SK-N-SH treated with all-trans-retinoic acid at 6 μM for 48 hours (cell line): Measurements from ENCODE around the gene TXLNA.
"Not testable (repeated sequence)": the region's sequence is repeated elsewhere in the genome, so short reads cannot be mapped to it uniquely, and the experiment has no call there.

Source experiments
- ATAC-seq: fragments of 200-7000 bp; cut with Tn5 transposase; 3 replicates; pipeline ENCODE4 v1.9.1; 2020; ENCODE audit warnings: mild to moderate bottlenecking, moderate library complexity
- ARNTL ChIP-seq: fragments of 450-650 bp; formaldehyde crosslinking; IDR thresholded peaks from 2 replicates; pipeline ENCODE4 v1.5.0; 2020; ENCODE audit warnings: low read depth, mild to moderate bottlenecking, moderate library complexity, borderline replicate concordance
- BACH2 ChIP-seq: fragments of 250-450 bp; sonication (Bioruptor Pico); IDR thresholded peaks from 2 replicates; pipeline ENCODE4 v1.9.0; 2021; ENCODE audit warnings: mild to moderate bottlenecking, borderline replicate concordance
- CSDC2 ChIP-seq: fragments of 250-450 bp; sonication (Bioruptor Pico); IDR thresholded peaks from 2 replicates; pipeline ENCODE4 v1.5.0; 2020; ENCODE audit warnings: mild to moderate bottlenecking, moderate library complexity
- ESRRG ChIP-seq: fragments of 250-450 bp; sonication (Bioruptor Pico); IDR thresholded peaks from 2 replicates; pipeline ENCODE4 v1.6.1; 2021; ENCODE audit warnings: mild to moderate bottlenecking
- GLIS3 ChIP-seq: fragments of 250-450 bp; sonication (Bioruptor Pico); IDR thresholded peaks from 2 replicates; pipeline ENCODE4 v1.5.0; 2020; ENCODE audit warnings: mild to moderate bottlenecking, moderate library complexity
- ISL1 ChIP-seq: fragments of 250-450 bp; sonication (Bioruptor Pico); IDR thresholded peaks from 2 replicates; pipeline ENCODE4 v2.1.2; 2022; ENCODE audit warnings: mild to moderate bottlenecking, moderate library complexity
- OSR1 ChIP-seq: fragments of 250-450 bp; sonication (Bioruptor Pico); IDR thresholded peaks from 2 replicates; pipeline ENCODE4 v1.8.0; 2022; ENCODE audit warnings: moderate library complexity, mild to moderate bottlenecking, inconsistent platforms
- PPARA ChIP-seq: fragments of 250-450 bp; sonication (Bioruptor Pico); IDR thresholded peaks from 2 replicates; pipeline ENCODE4 v1.5.0; 2020; ENCODE audit warnings: mild to moderate bottlenecking, borderline replicate concordance
- RARB ChIP-seq: fragments of 250-450 bp; sonication (Bioruptor Pico); IDR thresholded peaks from 2 replicates; pipeline ENCODE4 v1.8.0; 2021; ENCODE audit warnings: mild to moderate bottlenecking, moderate library complexity
- SNAI2 ChIP-seq: fragments of 250-450 bp; sonication (Bioruptor Pico); IDR thresholded peaks from 2 replicates; pipeline ENCODE4 v1.5.0; 2020; ENCODE audit warnings: mild to moderate bottlenecking, moderate library complexity
- TOX ChIP-seq: fragments of 250-450 bp; sonication (Bioruptor Pico); IDR thresholded peaks from 2 replicates; pipeline ENCODE4 v1.8.0; 2021; ENCODE audit warnings: mild to moderate bottlenecking, moderate library complexity, borderline replicate concordance
- ZC3H10 ChIP-seq: fragments of 250-450 bp; sonication (Bioruptor Pico); IDR thresholded peaks from 2 replicates; pipeline ENCODE4 v1.5.1; 2021; ENCODE audit warnings: mild to moderate bottlenecking, moderate library complexity
- ZFP3 ChIP-seq: fragments of 250-450 bp; sonication (Bioruptor Pico); IDR thresholded peaks from 2 replicates; pipeline ENCODE4 v1.5.0; 2020; ENCODE audit warnings: mild to moderate bottlenecking, moderate library complexity
- ZFP30 ChIP-seq: fragments of 450-650 bp; formaldehyde crosslinking; IDR thresholded peaks from 2 replicates; pipeline ENCODE4 v1.5.0; 2022; ENCODE audit warnings: mild to moderate bottlenecking, moderate library complexity
- ZNF565 ChIP-seq: fragments of 450-650 bp; formaldehyde crosslinking; conservative IDR thresholded peaks from 2 replicates; pipeline ENCODE4 v1.5.0; 2020; ENCODE audit warnings: low read depth, mild to moderate bottlenecking, moderate library complexity
- TF ChIP-seq, protein P1 (sequence below): fragments of 250-450 bp; sonication (Bioruptor Pico); IDR thresholded peaks from 2 replicates; pipeline ENCODE4 v1.8.0; 2020; ENCODE audit warnings: mild to moderate bottlenecking, moderate library complexity, borderline replicate concordance
- TF ChIP-seq, protein P2 (sequence below): fragments of 250-450 bp; sonication (Bioruptor Pico); IDR thresholded peaks from 2 replicates; pipeline ENCODE4 v1.5.0; 2020; ENCODE audit warnings: mild to moderate bottlenecking, moderate library complexity
- TF ChIP-seq, protein P3 (sequence below): fragments of 250-450 bp; sonication (Bioruptor Pico); IDR thresholded peaks from 2 replicates; pipeline ENCODE4 v1.8.0; 2021; ENCODE audit warnings: low read depth, mild to moderate bottlenecking, moderate library complexity, borderline replicate concordance

TXLNA gene

GRCh38 chr1:32142446-32143301, 36.8 kb upstream of the TXLNA start:
- TF ChIP-seq, protein P1, sequence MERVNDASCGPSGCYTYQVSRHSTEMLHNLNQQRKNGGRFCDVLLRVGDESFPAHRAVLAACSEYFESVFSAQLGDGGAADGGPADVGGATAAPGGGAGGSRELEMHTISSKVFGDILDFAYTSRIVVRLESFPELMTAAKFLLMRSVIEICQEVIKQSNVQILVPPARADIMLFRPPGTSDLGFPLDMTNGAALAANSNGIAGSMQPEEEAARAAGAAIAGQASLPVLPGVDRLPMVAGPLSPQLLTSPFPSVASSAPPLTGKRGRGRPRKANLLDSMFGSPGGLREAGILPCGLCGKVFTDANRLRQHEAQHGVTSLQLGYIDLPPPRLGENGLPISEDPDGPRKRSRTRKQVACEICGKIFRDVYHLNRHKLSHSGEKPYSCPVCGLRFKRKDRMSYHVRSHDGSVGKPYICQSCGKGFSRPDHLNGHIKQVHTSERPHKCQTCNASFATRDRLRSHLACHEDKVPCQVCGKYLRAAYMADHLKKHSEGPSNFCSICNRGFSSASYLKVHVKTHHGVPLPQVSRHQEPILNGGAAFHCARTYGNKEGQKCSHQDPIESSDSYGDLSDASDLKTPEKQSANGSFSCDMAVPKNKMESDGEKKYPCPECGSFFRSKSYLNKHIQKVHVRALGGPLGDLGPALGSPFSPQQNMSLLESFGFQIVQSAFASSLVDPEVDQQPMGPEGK (CRISPR knock-in tag): no peak
- TF ChIP-seq RARB (CRISPR knock-in tag) (no peak), TOX (CRISPR knock-in tag) (no peak), ZC3H10 (CRISPR knock-in tag) (no peak), PPARA (CRISPR knock-in tag) (no peak)
- TF ChIP-seq, protein P2, sequence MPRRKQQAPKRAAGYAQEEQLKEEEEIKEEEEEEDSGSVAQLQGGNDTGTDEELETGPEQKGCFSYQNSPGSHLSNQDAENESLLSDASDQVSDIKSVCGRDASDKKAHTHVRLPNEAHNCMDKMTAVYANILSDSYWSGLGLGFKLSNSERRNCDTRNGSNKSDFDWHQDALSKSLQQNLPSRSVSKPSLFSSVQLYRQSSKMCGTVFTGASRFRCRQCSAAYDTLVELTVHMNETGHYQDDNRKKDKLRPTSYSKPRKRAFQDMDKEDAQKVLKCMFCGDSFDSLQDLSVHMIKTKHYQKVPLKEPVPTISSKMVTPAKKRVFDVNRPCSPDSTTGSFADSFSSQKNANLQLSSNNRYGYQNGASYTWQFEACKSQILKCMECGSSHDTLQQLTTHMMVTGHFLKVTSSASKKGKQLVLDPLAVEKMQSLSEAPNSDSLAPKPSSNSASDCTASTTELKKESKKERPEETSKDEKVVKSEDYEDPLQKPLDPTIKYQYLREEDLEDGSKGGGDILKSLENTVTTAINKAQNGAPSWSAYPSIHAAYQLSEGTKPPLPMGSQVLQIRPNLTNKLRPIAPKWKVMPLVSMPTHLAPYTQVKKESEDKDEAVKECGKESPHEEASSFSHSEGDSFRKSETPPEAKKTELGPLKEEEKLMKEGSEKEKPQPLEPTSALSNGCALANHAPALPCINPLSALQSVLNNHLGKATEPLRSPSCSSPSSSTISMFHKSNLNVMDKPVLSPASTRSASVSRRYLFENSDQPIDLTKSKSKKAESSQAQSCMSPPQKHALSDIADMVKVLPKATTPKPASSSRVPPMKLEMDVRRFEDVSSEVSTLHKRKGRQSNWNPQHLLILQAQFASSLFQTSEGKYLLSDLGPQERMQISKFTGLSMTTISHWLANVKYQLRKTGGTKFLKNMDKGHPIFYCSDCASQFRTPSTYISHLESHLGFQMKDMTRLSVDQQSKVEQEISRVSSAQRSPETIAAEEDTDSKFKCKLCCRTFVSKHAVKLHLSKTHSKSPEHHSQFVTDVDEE (CRISPR knock-in tag): no peak
- ATAC-seq: peak; percentile 80

GRCh38 chr1:32143302-32143695, 36.2 kb upstream of the TXLNA start:
- not testable (repeated sequence) for ATAC-seq

- TF ChIP-seq SNAI2 (CRISPR knock-in tag): no peak
- TF ChIP-seq RARB (CRISPR knock-in tag): no peak
- TF ChIP-seq ISL1: no peak
- TF ChIP-seq ZNF565: no peak
- TF ChIP-seq OSR1 (CRISPR knock-in tag): no peak
- TF ChIP-seq ESRRG (CRISPR knock-in tag): no peak
- no peak for TF ChIP-seq PPARA (CRISPR knock-in tag)
- no peak for TF ChIP-seq ZFP3
- no peak for TF ChIP-seq GLIS3
- TF ChIP-seq, protein P3, sequence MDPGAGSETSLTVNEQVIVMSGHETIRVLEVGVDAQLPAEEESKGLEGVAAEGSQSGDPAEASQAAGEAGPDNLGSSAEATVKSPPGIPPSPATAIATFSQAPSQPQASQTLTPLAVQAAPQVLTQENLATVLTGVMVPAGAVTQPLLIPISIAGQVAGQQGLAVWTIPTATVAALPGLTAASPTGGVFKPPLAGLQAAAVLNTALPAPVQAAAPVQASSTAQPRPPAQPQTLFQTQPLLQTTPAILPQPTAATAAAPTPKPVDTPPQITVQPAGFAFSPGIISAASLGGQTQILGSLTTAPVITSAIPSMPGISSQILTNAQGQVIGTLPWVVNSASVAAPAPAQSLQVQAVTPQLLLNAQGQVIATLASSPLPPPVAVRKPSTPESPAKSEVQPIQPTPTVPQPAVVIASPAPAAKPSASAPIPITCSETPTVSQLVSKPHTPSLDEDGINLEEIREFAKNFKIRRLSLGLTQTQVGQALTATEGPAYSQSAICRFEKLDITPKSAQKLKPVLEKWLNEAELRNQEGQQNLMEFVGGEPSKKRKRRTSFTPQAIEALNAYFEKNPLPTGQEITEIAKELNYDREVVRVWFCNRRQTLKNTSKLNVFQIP (CRISPR knock-in tag): no peak
- no peak for ATAC-seq
Measured at GRCh38 chr1:32144033-32144432, 35.4 kb upstream of the TXLNA start.

DNA sequence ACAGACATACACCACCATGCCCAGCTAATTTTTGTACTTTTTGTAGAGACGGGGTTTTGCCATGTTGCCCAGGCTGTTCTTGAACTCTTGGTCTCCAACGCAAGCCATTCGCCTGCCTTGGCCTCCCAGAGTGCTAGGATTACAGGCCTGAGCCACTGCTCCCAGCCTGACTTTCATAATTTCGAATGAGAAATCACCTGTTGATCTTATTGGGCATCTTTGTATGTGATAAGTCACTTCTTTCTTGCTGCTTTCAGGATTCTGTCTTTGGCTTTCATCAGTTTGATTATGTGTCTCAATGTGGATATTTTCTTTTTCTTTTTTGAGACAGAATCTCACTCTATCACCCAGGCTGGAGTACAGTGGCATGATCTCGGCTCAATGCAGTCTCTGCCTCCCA, 31.7 kb upstream of the TXLNA start:
- ATAC-seq: not testable (repeated sequence)

DNA sequence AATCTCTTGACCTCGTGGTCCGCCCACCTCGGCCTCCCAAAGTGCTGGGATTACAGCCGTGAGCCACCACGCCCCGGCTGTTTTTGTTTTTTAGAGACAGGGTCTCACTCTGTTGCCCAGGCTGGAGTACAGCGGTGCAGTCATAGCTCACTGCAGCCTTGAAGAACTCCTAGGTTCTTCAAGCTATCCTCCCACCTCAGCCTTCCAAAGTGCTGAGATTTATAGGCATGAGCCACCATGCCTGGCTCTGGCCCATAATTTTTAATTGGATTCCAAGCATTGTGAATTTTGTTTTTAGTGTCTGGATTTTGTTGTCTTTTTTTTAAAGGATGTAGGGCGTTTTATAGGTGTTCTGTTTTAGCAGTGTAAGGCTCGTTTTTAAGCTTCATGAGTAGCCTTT, 28.6 kb upstream of the TXLNA start:
- TF ChIP-seq ZFP3 (peak; percentile 90), ZC3H10 (CRISPR knock-in tag) (no peak), TOX (CRISPR knock-in tag) (no peak)

DNA sequence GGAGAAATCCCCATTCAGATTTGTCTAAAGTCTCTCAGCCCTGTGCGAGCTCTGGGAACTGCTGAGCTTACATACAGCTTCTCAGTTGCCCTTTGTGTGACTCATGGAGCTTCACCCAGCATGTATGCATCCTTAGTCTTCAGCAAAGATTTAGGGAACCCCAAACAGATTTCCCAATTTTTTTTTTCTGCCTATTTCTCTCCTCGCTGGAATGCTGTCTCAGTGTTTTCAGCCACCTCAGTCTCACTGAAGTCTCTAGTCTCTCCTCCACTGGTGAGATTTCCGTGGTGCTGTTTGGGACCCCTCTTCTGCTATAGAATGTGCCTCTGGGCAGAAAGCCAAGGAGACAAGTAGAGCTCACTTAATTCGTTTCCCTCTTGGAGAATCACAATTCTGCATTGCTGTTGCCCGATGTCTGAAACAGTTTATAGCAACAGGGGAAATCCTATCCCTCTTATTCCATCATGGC, 28.1 kb upstream of the TXLNA start:
- TF ChIP-seq CSDC2 (CRISPR knock-in tag) (no peak), BACH2 (CRISPR knock-in tag) (no peak), ZC3H10 (CRISPR knock-in tag) (no peak), ZNF565 (no peak), ESRRG (CRISPR knock-in tag) (no peak), OSR1 (CRISPR knock-in tag) (no peak), ARNTL (no peak), RARB (CRISPR knock-in tag) (no peak), ZFP30 (no peak), SNAI2 (CRISPR knock-in tag) (no peak), GLIS3 (no peak), ISL1 (no peak), PPARA (CRISPR knock-in tag) (no peak)
- TF ChIP-seq, all 23 proteins: peak for 0
- ATAC-seq: peak; percentile 95

More for the DNA sequence above, 28.6 kb upstream of the TXLNA start:
- peak; percentile 72 for ATAC-seq
